AG04450 (cell line): ENCODE data around the gene AOC1. TPM values are rescaled to one million over a fixed set of nuclear protein-coding genes. Genes with fewer than 3 reads are reported as not detected.
"Not testable (repeated sequence)": the region's sequence is repeated elsewhere in the genome, so short reads cannot be mapped to it uniquely, and the experiment has no call there.

Source experiments
- CTCF ChIA-PET: fragments of 300-600, 350-600 bp; formaldehyde crosslinking; extraction: SDS; loops from one replicate; lab custom pipeline; 2022; ENCODE audit warnings: antibody characterized with exemption, inconsistent platforms; lab: Charles Lee
- POLR2A ChIA-PET: fragments of 350-600 bp; formaldehyde crosslinking; extraction: SDS; loops from one replicate; lab custom pipeline; 2021; ENCODE audit warnings: antibody characterized with exemption, inconsistent platforms; lab: Yijun Ruan, JAX
- DNase-seq: peaks from one replicate; pipeline ENCODE4 v3.0.0-alpha.2; 2011; ENCODE audit warnings: low read depth, low spot score
- H3K27ac ChIP-seq: one replicate; pipeline ENCODE4 v1.5.1; 2012; ENCODE audit warnings: low read depth, low read length, control low read depth
- H3K27me3 ChIP-seq: one replicate; pipeline ENCODE4 v1.6.0; 2012; ENCODE audit warnings: low read length; ENCODE audit not compliant: control insufficient read depth, insufficient read depth
- H3K4me3 ChIP-seq: 2 replicates; pipeline ENCODE4 v1.5.1; 2011; ENCODE audit warnings: mild to moderate bottlenecking, low read depth, low read length, control low read depth
- H3K9me3 ChIP-seq: 2 replicates; pipeline ENCODE4 v1.5.1; 2012; ENCODE audit warnings: low read length; ENCODE audit not compliant: control insufficient read depth, insufficient read depth
- polyA plus RNA-seq: library from polyadenylated mRNA; depleted of rRNA; stranded (reverse); fragments of >200 nt; gene quantifications from 2 replicates; pipeline ENCODE4 v1.2.3, GENCODE V29; 2011
- TF ChIP-seq, protein P1 (sequence below): IDR thresholded peaks from 2 replicates; pipeline ENCODE4 v1.5.1; 2011; ENCODE audit warnings: low read depth, low read length, control low read depth, inconsistent platforms

Gene AOC1
- polyA plus RNA-seq, 1 experiment: not detected

DNA sequence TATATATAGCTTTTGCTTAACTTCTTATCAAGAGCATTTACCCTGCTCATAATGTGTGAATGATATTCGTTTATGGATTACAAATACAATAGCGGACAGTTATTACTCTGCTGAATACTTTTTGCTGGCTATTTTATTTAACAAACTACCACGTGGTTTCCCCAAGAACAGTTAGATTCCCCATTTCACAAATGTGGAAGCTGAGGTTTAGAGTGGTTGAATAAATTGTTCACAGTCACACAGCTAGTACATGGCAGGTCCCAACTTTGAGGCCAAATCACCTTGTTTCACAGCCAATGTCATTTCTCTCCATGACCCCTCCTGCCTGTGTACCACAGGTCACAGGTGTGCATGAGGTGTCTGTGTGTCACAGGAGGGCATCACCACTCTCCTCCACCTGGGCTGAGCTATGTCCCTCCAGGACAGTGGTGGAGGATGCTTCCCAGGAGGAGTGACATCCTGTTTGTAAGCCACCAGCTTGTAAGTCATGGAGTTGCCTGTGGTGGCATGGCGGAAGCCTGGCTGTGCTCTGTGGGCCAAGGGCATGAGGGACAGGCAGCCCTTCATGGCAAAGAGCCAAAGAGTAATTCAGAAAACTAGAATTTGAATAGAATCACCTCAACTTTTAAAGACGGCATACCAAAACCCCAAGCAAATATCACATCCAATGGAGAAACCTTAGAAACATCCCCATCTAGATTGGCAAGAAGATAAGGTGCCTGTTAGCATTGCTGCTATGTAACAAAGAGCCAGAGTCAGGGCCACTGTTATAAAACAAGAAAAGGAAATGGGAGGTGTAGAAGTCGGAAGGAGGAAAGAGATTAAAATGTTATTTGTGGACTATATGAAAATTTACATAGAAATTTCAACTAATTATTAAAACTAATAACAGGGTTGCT, 51.9 kb downstream of the AOC1 start:
- no peaks in the 10 kb centered on the region for H3K27me3 ChIP-seq
- ChIA-PET POLR2A (no interaction called here), CTCF (interaction anchor here (0.6 to 4.7 kb wide), 6 partner anchors 58 to 124 kb away, joined by 3 to 44 read pairs (median 4); partner anchors contain the start of gene ABCB8)
- H3K27ac ChIP-seq: no peak overlapping the region
- TF ChIP-seq, protein P1, sequence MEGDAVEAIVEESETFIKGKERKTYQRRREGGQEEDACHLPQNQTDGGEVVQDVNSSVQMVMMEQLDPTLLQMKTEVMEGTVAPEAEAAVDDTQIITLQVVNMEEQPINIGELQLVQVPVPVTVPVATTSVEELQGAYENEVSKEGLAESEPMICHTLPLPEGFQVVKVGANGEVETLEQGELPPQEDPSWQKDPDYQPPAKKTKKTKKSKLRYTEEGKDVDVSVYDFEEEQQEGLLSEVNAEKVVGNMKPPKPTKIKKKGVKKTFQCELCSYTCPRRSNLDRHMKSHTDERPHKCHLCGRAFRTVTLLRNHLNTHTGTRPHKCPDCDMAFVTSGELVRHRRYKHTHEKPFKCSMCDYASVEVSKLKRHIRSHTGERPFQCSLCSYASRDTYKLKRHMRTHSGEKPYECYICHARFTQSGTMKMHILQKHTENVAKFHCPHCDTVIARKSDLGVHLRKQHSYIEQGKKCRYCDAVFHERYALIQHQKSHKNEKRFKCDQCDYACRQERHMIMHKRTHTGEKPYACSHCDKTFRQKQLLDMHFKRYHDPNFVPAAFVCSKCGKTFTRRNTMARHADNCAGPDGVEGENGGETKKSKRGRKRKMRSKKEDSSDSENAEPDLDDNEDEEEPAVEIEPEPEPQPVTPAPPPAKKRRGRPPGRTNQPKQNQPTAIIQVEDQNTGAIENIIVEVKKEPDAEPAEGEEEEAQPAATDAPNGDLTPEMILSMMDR: no peak
- H3K9me3 ChIP-seq: no peaks in the 10 kb centered on the region; the same call in 1 of the 2 replicates
- no peak for DNase-seq
- H3K4me3 ChIP-seq: no peak overlapping the region

GRCh38 chr7:150908173-150908572, 55.9 kb downstream of the AOC1 start:
- Histone ChIP-seq H3K9me3 (no peaks in the 10 kb centered on the region; the same call in 1 of the 2 replicates), H3K27me3 (no peaks in the 10 kb centered on the region), H3K4me3 (no peak overlapping the region), H3K27ac (no peak overlapping the region)
- DNase-seq: no peak
- POLR2A ChIA-PET: no interaction called here
- TF ChIP-seq, protein P1: no peak
- CTCF ChIA-PET: interaction anchor here (3.3 kb wide), 1 partner anchor 10 kb away, joined by 18 read pairs; no protein-coding TSS in a partner anchor

GRCh38 chr7:150909200-150909995, 57.1 kb downstream of the AOC1 start:
- Histone ChIP-seq H3K27ac (no peak overlapping the region), H3K4me3 (no peak overlapping the region), H3K9me3 (no peaks in the 10 kb centered on the region), H3K27me3 (no peaks in the 10 kb centered on the region)
- CTCF ChIA-PET: interaction anchor here (3.3 kb wide), 1 partner anchor 11 kb away, joined by 18 read pairs; no protein-coding TSS in a partner anchor
- DNase-seq: no peak
- POLR2A ChIA-PET: no interaction called here
- TF ChIP-seq, protein P1: no peak

DNA sequence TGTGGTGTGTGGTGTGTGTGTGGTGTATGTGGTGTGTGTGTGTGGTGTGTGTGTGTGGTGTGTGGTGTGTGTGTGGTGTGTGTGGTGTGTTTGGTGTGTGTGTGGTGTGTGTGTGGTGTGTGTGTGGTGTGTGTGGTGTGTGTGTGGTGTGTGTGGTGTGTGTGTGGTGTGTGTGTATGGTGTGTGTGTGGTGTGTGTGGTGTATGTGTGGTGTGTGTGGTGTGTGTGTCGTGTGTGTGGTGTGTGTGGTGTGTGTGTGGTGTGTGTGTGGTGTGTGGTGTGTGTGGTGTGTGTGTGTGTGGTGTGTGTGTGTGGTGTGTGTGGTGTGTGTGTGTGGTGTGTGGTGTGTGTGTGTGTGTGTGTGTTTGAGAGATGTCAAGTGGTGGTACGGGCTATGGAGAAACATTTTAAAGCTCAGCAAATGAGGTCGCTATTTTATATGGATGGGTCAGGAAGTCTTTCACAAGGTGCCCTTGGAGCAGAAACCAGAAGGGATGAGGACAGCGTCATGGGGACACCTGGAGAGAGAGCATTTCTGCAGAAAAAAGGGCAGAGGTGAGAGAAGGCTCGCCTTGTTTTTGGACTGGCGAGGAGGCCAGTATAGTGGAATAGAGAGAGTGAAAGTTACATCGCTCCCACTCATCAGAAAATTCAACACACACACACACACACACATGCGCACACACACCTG, 58.1 kb downstream of the AOC1 start:
- H3K27me3 ChIP-seq, H3K9me3 ChIP-seq, POLR2A ChIA-PET, H3K4me3 ChIP-seq, DNase-seq, H3K27ac ChIP-seq: not testable (repeated sequence)
- CTCF ChIA-PET: interaction anchor here (1.4 kb wide), 1 partner anchor 12 kb away, joined by 5 read pairs; no protein-coding TSS in a partner anchor

DNA sequence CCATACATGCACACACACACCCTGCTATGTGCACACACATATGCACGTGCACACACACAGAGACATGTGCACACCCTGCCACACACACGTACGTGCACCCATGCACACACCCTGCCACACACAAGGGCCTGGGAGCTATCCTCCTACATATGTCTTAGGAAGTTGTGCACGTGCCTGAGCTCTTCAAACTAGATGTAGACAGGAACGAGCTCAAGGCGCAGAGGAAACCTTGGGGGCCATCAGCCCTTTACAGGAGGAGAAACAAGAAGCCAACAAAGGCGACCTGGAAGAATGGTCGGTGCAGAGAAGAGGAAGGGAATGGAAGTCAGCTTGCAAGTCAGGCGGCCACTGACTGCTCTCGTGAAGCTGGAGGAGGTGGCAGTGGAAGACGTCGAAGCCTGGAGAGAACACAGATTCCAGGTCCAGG, 58.7 kb downstream of the AOC1 start:
- TF ChIP-seq, protein P1: no peak
- Histone ChIP-seq H3K27me3 (peaks cover 2% of the 10 kb centered on the region), H3K9me3 (no peaks in the 10 kb centered on the region), H3K4me3 (no peak overlapping the region), H3K27ac (no peak overlapping the region)
- ChIA-PET POLR2A (no interaction called here), CTCF (interaction anchor here (0.6 to 1.6 kb wide), 3 partner anchors 13 to 142 kb away, joined by 3 to 5 read pairs (median 5); no protein-coding TSS in a partner anchor)
- no peak for DNase-seq
